ENCODE results near the gene TMPRSS9. TPM values are rescaled to one million over a fixed set of nuclear protein-coding genes. Genes with fewer than 3 reads are reported as not detected.
A peak's percentile ranks its signal among the peaks of the same experiment; 100 is the strongest.

Gene TMPRSS9
- total RNA-seq, 1 donor from 2014 or later: not detected

DNA sequence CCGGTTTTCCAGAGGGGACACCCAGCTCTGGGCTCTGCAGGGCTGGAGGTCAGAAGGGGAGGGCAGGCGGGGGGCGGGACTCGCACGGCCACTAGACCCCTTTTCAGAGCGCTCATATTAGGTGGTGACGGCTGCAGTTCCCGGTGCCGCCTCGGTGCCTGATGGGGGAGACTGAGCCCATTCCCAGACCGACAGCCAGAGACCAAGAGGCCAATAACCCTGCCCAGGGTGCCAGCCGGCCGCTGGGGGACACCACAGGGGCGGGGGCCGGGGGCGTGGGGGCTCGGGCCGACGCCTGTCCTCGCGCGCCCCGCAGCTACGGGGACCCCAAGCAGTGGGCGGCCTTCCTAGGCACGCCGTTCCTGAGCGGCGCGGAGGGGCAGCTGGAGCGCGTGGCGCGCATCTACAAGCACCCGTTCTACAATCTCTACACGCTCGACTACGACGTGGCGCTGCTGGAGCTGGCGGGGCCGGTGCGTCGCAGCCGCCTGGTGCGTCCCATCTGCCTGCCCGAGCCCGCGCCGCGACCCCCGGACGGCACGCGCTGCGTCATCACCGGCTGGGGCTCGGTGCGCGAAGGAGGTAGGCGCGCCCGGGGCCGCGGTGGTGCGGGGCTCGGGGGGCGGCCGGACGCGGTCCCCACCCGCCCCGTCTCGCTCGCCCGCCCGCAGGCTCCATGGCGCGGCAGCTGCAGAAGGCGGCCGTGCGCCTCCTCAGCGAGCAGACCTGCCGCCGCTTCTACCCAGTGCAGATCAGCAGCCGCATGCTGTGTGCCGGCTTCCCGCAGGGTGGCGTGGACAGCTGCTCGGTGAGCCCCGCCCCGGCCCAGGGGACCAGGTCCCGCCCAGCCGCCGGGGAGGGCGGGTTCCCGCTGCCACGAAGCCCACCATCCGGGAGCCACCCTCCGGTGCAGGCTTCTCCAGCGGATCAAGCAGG lies 64.9 kb downstream of the TMPRSS9 start:
- Mint-ChIP-seq H3K4me1 (peaks cover 21% of the 10 kb centered on the region), H3K4me3 (no peak overlapping the region), H3K36me3 (ENCODE audit: low read depth) (peaks cover 15% of the 10 kb centered on the region), H3K9me3 (no peaks in the 10 kb centered on the region), H3K27me3 (no peaks in the 10 kb centered on the region), H3K27ac (no peak overlapping the region)
- POLR2A ChIA-PET: interaction anchor here (0.7 kb wide), 1 partner anchor 125 kb away, joined by 7 read pairs; no protein-coding TSS in a partner anchor
- TF ChIP-seq, protein P1, sequence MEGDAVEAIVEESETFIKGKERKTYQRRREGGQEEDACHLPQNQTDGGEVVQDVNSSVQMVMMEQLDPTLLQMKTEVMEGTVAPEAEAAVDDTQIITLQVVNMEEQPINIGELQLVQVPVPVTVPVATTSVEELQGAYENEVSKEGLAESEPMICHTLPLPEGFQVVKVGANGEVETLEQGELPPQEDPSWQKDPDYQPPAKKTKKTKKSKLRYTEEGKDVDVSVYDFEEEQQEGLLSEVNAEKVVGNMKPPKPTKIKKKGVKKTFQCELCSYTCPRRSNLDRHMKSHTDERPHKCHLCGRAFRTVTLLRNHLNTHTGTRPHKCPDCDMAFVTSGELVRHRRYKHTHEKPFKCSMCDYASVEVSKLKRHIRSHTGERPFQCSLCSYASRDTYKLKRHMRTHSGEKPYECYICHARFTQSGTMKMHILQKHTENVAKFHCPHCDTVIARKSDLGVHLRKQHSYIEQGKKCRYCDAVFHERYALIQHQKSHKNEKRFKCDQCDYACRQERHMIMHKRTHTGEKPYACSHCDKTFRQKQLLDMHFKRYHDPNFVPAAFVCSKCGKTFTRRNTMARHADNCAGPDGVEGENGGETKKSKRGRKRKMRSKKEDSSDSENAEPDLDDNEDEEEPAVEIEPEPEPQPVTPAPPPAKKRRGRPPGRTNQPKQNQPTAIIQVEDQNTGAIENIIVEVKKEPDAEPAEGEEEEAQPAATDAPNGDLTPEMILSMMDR (IDR thresholded peaks at IDR 0.05): no peak
- DNase-seq (no peak), ATAC-seq (ENCODE audit: low read depth) (no peak)
- CTCF ChIA-PET: no interaction called here
- intact Hi-C loops (cut with micrococcal nuclease): no loop called here

DNA sequence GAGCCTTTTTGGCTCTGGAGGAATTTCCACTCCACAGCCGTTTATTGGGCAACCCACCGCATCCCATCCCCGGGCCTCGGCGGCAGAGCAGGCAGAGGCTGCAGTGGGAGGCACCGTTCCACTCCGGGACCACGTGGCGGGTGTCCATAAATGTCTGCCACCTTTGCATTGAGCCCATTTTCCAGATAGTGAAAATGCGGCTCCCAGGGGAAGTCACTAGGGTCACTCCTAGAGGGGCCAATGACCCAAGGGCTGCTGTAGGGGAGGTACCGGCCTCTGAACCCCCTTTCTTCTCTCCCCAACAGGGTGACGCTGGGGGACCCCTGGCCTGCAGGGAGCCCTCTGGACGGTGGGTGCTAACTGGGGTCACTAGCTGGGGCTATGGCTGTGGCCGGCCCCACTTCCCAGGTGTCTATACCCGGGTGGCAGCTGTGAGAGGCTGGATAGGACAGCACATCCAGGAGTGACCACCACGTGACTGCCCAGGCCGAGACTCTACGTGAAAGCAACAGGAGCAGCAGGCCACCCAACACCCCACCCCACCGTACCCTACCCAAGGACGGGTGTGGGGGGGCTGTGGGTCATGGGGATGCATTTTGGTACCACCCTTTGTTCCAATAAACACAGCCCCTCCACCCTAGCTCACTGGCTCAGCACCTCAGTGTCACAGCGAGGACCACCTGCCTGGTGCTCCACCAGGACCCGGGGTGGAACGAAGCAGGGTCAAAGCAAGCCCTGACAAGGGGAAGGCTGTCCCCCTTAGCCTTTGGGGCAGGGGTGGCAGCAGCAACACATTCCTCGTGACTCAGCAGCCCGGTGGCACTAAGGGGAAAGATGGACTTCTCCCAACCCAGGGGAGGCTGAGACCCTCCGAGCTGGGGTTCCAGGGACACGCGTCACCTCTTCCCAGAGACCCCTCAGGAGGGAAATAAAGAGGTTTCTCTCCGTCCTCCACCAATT lies 65.8 kb downstream of the TMPRSS9 start:
- ChIA-PET CTCF (no interaction called here), POLR2A (interaction anchor here (0.6 to 0.9 kb wide), 5 partner anchors 15 to 357 kb away, joined by 3 to 6 read pairs (median 3); no protein-coding TSS in a partner anchor)
- DNase-seq (no peak), ATAC-seq (ENCODE audit: low read depth) (no peak)
- peaks cover 20% of the 10 kb centered on the region for H3K36me3 Mint-ChIP-seq (ENCODE audit: low read depth)
- no peaks in the 10 kb centered on the region for H3K9me3 Mint-ChIP-seq
- peaks cover 21% of the 10 kb centered on the region for H3K4me1 Mint-ChIP-seq
- no peaks in the 10 kb centered on the region for H3K27me3 Mint-ChIP-seq
- intact Hi-C loops (cut with micrococcal nuclease): no loop called here
- H3K27ac Mint-ChIP-seq: peak overlapping the region; percentile 30
- peak overlapping the region; percentile 90 for H3K4me3 Mint-ChIP-seq
- TF ChIP-seq, protein P1 (IDR thresholded peaks at IDR 0.05): no peak

DNA sequence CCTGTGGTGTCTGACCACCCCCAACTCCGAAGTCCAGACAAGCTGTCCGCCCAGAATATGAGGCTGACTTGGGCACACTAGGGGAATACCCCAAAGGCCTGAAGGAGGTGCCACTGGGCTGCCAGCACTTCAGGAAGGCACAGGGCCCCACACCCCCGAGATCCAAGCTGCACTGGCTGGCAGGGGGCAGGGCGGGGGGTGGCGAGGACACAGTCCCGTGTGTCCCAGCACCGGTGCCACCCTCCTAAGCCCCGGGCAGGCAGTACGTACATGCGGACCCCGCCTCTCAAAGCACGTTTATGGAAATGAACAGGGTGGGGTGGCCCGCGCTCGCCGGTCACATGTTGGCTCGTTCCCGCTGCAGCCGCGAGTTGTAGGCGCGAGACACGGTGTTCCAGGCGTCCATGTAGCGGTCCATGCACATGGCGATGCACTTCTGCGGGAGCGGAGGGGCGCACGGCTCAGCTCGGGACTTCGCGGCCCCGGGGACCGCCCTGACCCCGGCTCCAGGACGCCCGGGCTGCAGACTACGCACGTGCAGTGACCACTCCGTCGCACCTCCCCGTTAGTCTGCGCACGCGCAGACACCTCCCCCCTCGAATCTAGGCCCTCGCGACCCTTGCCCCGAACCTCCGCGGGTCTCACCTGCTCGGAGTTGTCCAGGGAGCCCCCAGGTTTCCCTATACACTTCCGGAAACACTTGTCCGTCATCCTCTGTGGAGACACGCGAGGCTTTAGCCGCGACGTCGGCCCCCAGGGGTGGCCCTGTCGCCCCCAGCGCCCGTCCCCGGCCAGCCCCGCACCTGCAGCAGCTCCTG lies 66.8 kb downstream of the TMPRSS9 start:
- peak; percentile 12 for ATAC-seq (ENCODE audit: low read depth)
- Mint-ChIP-seq H3K4me3 (peak overlapping the region; percentile 90), H3K27ac (peak overlapping the region; percentile 95), H3K27me3 (no peaks in the 10 kb centered on the region), H3K9me3 (no peaks in the 10 kb centered on the region), H3K36me3 (ENCODE audit: low read depth) (peaks cover 28% of the 10 kb centered on the region), H3K4me1 (peaks cover 21% of the 10 kb centered on the region)
- no peak for DNase-seq
- CTCF ChIA-PET: interaction anchor here (1.0 to 1.6 kb wide), 3 partner anchors 30 to 187 kb away, joined by 3 to 5 read pairs (median 3); partner anchors contain the start of genes GADD45B and LMNB2
- intact Hi-C loops (cut with micrococcal nuclease): loop anchor here (1.0 kb wide), 6 partner anchors 30 to 356 kb away; partner anchors contain the start of genes IZUMO4, MOB3A, PLEKHJ1 and SF3A2
- TF ChIP-seq, protein P1 (IDR thresholded peaks at IDR 0.05): no peak
- POLR2A ChIA-PET: interaction anchor here (0.6 to 1.5 kb wide), 26 partner anchors 12 to 523 kb away, joined by 3 to 24 read pairs (median 4); partner anchors contain the start of genes GADD45B and LMNB2

DNA sequence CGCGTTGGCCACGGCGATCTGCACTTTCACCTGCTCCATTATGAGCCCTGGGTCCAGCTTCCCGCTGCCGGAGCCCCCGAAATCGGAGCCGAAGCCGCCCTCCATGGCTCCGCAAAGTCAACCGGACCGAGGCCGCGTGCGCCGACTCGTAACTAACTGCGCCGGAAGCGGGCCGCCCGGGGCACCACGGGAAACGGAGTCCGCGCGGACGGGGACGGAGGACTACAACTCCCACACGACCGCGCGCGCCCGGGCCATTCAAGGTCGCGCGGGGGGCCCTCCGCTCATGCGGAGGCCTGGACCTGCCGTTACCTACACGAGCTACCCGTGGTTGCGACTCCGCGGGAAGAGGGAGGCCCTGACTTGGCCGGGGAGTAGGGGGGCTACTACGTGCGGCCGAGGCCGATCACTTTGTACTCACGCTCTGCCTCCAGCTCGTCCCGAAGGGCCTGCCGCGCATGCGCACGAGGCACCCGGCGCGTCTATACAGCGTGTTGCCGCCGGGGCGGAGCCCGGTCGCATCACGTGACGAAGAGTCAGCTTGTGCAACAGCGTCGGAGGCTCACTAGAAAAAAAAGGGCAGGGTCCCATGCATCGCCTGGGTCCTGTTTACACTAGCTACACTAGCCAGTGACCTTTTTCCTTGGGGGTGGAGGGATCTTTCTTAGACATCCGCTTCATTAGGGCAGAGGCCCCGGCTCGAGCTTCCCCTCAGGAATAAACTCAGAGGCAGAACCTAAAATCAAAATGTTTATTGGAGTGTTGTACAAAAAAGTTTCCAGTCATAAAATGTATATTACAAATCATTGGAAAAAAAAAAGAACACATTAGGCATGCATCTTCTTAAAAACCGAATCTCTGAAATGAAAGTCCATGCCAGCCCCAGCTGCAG lies 67.6 kb downstream of the TMPRSS9 start, which contains the start of gene TIMM13:
Gene TIMM13, minus strand, starts transcription at position 158 of the 892 bp plus-strand sequence. Its CDS starts 53 bp downstream, at position 105.
- POLR2A ChIA-PET: interaction anchor here (0.5 to 1.5 kb wide), 32 partner anchors 11 to 524 kb away, joined by 3 to 24 read pairs (median 4); partner anchors contain the start of genes GADD45B and LMNB2
- TF ChIP-seq, protein P1 (IDR thresholded peaks at IDR 0.05): no peak
- DNase-seq (peak; percentile 99), ATAC-seq (ENCODE audit: low read depth) (peak; percentile 94)
- intact Hi-C loops (cut with micrococcal nuclease): loop anchor here (1.0 kb wide), 6 partner anchors 30 to 356 kb away; partner anchors contain the start of genes IZUMO4, MOB3A, PLEKHJ1 and SF3A2
- Mint-ChIP-seq H3K27me3 (no peaks in the 10 kb centered on the region), H3K4me3 (peak within 1 kb of the TSS; percentile 90), H3K36me3 (ENCODE audit: low read depth) (peaks cover 31% of the 10 kb centered on the region), H3K9me3 (no peaks in the 10 kb centered on the region), H3K27ac (peak within 1 kb of the TSS; percentile 95), H3K4me1 (peaks cover 21% of the 10 kb centered on the region)
- CTCF ChIA-PET: interaction anchor here (0.7 to 1.6 kb wide), 4 partner anchors 29 to 186 kb away, joined by 3 to 5 read pairs (median 3); partner anchors contain the start of genes GADD45B and LMNB2

Measured in activated B cell treated with CpG ODN at 0.5 μM for 24 hours (primary cell).